GM19351 (cell line): Measurements from ENCODE around the gene RUSC2.
"Not testable (repeated sequence)": the region's sequence is repeated elsewhere in the genome, so short reads cannot be mapped to it uniquely, and the experiment has no call there.

Source experiments
- ATAC-seq: cut with Tn5 transposase; IDR thresholded peaks from one replicate; pipeline ENCODE4 v1.9.1; 2021; ENCODE audit warnings: mild to moderate bottlenecking, moderate library complexity; ENCODE audit not compliant: unreplicated experiment

The RUSC2 gene

DNA sequence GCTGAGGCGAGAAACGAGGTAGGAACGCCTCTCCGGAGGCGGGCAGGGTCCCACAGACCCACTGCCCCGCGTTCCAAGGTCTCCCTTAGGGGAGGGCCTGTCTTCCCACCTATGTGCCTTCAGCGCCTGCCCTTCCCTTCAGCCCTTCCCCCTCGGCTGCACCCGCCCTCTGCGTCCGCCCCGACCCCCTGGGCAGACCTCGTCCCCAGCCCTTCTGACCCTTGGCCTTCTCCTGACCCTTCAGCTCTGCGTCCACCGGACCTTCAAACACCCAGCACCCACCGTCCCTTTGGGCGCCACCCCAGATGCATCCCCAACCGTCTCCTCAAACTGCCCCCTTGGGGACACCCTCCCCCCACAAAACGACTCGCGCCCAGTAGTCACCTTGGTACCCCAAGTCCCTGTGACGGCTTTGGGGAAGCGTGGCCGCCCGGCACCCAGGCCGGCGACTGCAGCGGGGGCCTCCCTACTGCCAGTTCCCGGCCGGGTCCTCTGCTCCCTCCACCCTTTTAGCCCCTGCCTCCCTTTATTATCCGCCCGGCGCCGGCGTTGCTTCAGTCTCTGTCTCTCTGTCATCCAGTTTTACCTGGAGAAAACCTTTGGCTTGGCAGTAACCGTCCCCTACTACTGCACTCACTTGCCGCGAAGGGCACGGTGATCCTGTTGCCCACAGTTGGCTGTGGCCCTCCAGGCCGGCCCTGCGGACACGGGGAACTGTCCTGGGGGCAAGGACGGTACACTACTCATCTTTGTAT, 421 bp downstream of the RUSC2 start:
- ATAC-seq: no peak

GRCh38 chr9:35490910-35491465, 1.1 kb downstream of the RUSC2 start:
- ATAC-seq: no peak

GRCh38 chr9:35493119-35493518, 3.2 kb downstream of the RUSC2 start:
- not testable (repeated sequence) for ATAC-seq

DNA sequence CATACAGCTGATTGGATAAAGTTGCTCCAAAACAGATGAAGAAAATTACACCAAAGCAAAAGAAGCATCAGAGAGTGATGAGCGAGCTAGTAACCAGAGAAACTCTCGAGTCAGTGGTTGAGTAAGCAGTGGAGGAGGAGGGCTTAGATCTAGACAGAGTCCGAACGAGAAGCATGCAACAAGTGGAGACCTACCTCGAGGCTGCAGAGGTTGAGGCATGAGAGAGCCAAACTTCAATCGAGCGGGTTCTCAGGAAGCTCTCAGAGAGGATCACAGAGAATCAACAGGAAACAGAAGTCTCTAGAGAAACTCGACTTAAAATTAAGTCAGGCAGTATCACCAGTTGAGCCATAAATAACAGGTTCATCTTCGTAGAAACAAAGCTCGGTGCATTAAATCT, 6.1 kb downstream of the RUSC2 start:
- ATAC-seq: no peak

DNA sequence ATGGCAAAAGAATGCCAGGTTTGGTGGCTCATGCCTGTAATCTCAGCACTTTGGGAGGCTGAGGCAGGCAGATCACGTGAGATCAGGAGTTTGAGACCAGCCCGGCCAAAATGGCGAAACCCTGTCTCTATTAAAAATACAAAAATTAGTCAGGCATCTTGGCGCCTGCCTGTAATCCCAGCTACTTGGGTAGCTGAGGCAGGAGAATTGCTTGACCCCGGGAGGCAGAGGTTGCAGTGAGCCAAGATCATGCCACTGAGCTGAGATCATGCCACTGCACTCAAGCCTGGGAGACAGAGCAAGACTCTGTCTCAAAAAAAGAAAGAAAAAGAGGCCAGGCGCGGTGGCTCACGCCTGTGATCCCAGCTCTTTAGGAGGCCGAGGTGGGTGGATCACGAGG, 8.3 kb downstream of the RUSC2 start:
- not testable (repeated sequence) for ATAC-seq

- ATAC-seq: no peak
Measured at GRCh38 chr9:35499029-35499700, 9.3 kb downstream of the RUSC2 start.

DNA sequence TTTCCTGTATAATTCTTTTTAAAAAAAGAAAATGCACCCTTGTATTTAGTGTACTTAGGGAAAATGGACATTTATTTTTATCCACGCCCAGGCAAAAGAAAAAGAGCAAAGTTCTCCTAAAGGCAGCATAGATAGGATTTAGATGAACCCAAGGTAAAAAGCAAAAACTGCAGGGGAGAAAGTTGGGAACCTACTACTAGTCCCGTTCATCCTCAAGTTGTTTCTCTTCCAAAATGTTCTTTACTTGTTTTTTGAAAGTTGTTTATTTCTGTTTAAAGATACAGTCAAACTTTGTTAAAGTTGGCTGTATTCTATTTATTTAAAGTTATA, 9.8 kb downstream of the RUSC2 start:
- no peak for ATAC-seq

DNA sequence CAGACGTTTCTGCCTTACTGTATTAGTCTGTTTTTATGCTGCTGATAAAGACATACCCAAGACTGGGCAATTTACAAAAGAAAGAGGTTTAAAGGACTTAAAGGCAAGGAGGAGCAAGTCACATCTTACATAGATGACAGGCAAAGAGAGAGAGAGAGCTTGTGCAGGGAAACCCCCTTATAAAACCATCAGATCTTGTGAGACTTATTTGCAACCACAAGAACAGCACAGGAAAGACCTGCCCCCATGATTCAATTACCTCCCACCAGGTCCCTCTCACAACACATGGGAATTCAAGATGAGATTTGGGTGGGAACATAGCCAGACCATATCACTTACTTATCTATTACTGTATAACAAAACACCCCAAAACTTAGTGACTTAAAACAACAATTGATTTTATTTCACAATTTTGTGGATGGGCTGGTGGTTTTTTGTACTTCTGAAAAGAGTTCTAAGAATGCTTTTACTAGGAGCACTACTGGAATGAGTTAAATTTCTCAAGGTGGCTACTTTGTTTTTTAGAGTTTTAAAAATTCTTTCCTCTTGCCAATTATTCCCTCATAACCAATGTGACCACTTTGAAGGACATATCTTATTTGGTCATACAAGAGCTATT, 10.3 kb downstream of the RUSC2 start:
- no peak for ATAC-seq

DNA sequence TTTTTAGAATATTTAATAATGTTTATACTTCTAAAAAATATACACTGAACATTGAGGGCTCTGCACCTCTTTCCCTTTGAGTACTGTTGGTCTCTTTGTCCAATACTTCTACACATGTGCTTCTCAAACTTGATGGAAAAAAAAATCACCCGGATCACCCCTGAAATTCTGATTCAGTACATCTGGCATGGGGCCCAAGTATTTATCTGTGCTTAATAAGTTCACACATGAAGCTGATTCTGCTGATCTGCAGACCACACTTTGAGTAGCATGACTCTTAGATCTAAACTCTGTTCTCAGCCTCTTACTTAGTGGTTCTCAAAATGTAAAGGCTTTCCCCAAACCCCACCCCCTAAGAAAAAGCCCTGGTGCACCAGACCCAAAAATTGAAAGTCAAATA, 12.0 kb downstream of the RUSC2 start:
- no peak for ATAC-seq

- no peak for ATAC-seq
Measured at GRCh38 chr9:35506359-35506758, 16.4 kb downstream of the RUSC2 start.

DNA sequence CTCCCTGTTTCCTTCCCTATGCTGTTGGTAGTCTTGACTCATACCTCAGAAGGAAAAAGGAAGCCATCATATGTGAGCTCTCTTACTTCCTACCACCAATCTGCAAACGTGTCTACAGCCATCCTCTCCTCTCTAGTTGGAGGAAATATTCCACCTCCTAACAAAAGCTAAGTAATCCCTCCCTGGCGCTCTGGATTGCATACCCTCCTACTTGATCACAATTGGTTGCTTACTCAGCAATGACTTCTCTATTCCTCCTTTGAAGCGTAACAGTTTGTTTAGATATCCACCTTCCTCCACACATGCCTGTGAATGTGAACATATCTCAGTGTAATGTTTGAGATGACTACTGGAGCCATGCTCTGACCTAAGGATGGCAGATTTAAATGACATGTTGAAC, 18.2 kb downstream of the RUSC2 start:
- no peak for ATAC-seq

DNA sequence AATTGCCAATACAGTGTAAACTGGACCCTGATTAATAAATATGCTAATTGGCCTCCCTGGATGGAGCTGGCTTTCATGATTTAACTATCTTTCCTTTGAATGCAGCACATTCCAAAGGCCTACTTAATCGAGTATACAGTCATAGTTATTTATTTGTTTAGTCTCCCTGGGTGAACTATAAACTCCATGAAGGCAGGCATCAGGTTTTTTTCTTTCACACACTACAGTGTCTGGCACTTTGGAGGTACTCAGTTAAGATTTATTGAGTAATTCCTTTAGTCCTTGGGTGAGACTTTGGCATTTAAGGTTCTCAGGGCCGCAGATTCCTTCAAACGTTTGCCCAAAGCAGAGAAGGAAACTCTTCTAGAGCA, 20.5 kb downstream of the RUSC2 start:
- no peak for ATAC-seq

- ATAC-seq: no peak
Measured at GRCh38 chr9:35510754-35511428, 21.0 kb downstream of the RUSC2 start.

GRCh38 chr9:35511453-35511852, 21.5 kb downstream of the RUSC2 start:
- ATAC-seq: no peak

DNA sequence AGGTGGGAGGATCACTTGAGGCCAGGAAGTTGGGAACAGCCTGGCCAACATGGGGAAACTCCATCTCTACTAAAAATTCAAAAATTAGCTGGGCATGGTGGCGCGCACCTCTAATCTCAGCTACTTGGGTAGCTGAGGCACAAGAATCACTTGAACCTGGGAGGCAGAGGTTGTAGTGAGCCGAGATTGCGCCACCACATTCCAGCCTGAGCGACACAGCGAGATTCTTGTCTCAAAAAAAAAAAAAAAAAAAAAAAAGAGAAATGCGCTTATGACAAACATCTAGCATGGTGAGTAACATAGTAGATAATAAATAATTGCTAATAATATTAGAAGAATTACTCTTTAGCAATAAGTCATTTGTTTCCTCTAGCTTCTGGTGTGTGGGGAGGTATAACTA, 25.9 kb downstream of the RUSC2 start:
- no peak for ATAC-seq

- no peak for ATAC-seq
Measured at GRCh38 chr9:35516479-35516878, 26.6 kb downstream of the RUSC2 start.

GRCh38 chr9:35517131-35517530, 27.2 kb downstream of the RUSC2 start:
- ATAC-seq: no peak

DNA sequence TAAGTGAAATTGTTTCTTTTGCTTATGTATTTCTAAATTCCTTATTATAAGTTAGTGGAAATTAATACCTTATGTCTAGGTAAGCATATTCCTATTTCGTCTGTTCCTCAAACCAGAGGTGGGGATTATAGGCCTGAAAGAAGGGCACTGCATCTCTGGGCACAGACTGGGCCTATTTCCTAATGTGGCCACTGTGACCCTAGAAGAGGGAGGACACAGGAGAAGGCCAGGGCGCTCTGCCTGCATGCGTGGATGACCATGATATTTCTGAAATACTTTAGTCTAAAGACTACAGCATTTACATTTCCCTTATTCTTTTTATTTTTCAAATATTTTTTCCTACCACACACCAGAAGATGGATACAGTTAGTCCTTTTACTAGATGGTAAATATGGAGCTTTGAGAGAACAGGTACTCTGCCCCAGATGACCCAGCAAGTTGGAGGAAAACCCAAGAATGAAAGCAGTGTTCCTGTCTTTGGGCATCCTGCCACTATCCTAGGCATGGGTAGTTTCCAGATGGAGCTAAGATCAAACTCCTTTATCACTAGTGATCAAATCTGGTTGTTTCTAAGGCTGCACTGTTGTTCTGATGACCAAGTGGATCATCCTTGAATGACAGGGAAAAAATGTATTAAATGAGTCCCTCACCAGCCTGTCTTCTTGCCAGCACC, 27.8 kb downstream of the RUSC2 start:
- ATAC-seq: no peak

GRCh38 chr9:35518225-35518821, 28.4 kb downstream of the RUSC2 start:
- no peak for ATAC-seq

GRCh38 chr9:35518981-35519679, 29.2 kb downstream of the RUSC2 start:
- no peak for ATAC-seq
